Measurements from ENCODE around the gene ZNF391.

DNA sequence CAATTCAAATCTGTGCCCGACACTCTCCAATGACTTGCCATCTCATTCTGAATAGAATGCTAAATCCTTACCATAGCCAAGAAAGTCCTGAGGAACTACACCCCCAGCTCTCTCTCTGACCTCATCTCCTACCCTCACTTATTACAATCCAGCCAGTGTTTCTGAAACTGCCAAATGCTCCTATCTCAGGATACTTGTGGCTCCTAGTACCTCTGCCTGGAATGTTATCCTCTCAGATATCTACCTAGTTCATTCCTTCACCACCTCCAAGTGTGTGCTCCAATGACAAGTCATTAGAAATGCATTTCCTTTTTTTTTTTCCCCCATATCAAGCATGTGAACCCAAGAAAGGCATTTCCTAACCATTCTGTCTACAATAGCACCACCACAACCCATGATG lies 59.9 kb downstream of the ZNF391 start:
- TF ChIP-seq, protein P1, sequence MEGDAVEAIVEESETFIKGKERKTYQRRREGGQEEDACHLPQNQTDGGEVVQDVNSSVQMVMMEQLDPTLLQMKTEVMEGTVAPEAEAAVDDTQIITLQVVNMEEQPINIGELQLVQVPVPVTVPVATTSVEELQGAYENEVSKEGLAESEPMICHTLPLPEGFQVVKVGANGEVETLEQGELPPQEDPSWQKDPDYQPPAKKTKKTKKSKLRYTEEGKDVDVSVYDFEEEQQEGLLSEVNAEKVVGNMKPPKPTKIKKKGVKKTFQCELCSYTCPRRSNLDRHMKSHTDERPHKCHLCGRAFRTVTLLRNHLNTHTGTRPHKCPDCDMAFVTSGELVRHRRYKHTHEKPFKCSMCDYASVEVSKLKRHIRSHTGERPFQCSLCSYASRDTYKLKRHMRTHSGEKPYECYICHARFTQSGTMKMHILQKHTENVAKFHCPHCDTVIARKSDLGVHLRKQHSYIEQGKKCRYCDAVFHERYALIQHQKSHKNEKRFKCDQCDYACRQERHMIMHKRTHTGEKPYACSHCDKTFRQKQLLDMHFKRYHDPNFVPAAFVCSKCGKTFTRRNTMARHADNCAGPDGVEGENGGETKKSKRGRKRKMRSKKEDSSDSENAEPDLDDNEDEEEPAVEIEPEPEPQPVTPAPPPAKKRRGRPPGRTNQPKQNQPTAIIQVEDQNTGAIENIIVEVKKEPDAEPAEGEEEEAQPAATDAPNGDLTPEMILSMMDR (IDR thresholded peaks at IDR 0.05 in 4 of 5, conservative IDR thresholded peaks at IDR 0.05 in 1 of 5): no peak
- TF ChIP-seq POLR2A (IDR thresholded peaks at IDR 0.05): no peak

Measured in gastrocnemius medialis (tissue), 4 donors.